Panc1 (cell line): ENCODE data around the gene ACOD1.

Source experiments
- CTCF ChIP-seq: fragments of 450-650 bp; IDR thresholded peaks from 2 replicates; pipeline ENCODE4 v1.5.1; 2017; ENCODE audit warnings: mild to moderate bottlenecking
- POLR2AphosphoS5 ChIP-seq: IDR thresholded peaks from 2 replicates; pipeline ENCODE4 v1.6.1; 2012; ENCODE audit warnings: mild to moderate bottlenecking, low read depth, low read length, moderate library complexity

- TF ChIP-seq CTCF (no peak), POLR2AphosphoS5 (no peak)
Measured at GRCh38 chr13:76929851-76930374, 18.4 kb upstream of the ACOD1 start.
